Esophagus squamous epithelium (tissue), 4 donors: ENCODE measurements around the gene CNTNAP5.

Experiments
- POLR2A ChIP-seq, 4 donors: fragments of 450-650 bp; IDR thresholded peaks; one replicate each; pipeline ENCODE4 v1.6.1; 2017; ENCODE audit warnings: antibody characterized with exemption in 4 of 4, mild to moderate bottlenecking in 4 of 4, moderate library complexity in 3 of 4
- TF ChIP-seq, protein P1 (sequence below), 6 experiments: fragments of 450-650 bp in 4 of 6; fragments of 200-600 bp in 2 of 6; sonication (generic) in 2 of 6; IDR thresholded peaks; one replicate each; pipeline ENCODE4 v1.5.1; 2016 to 2019; ENCODE audit warnings: antibody characterized with exemption in 6 of 6, mild to moderate bottlenecking in 4 of 6, moderate library complexity in 4 of 6

DNA sequence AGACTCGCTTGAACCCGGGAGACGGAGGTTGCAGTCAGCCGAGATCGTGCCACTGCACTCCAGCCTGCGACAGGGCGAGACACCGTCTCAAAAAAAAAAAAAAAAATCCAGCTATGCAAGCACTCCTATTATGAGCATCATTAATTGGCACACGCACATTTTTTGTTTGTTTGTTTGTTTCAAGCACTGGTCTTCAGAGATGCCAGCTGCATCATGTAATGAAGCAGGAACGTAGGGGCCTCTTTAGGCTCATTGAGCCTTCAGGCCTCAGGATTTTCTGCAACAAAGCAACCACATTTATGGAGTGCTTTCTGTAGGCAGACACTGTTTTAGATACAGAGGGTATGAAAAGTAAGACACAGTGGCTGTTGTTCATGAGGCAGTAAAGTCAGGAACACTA lies 585.8 kb downstream of the CNTNAP5 start:
- TF ChIP-seq, protein P1, sequence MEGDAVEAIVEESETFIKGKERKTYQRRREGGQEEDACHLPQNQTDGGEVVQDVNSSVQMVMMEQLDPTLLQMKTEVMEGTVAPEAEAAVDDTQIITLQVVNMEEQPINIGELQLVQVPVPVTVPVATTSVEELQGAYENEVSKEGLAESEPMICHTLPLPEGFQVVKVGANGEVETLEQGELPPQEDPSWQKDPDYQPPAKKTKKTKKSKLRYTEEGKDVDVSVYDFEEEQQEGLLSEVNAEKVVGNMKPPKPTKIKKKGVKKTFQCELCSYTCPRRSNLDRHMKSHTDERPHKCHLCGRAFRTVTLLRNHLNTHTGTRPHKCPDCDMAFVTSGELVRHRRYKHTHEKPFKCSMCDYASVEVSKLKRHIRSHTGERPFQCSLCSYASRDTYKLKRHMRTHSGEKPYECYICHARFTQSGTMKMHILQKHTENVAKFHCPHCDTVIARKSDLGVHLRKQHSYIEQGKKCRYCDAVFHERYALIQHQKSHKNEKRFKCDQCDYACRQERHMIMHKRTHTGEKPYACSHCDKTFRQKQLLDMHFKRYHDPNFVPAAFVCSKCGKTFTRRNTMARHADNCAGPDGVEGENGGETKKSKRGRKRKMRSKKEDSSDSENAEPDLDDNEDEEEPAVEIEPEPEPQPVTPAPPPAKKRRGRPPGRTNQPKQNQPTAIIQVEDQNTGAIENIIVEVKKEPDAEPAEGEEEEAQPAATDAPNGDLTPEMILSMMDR (IDR thresholded peaks at IDR 0.05), result no peak
- TF ChIP-seq POLR2A (IDR thresholded peaks at IDR 0.05), result no peak
